Stimulated activated CD4-positive, alpha-beta T cell treated with anti-CD3 and anti-CD28 coated beads, TNF-alpha, amount 100 ng/mL, for 48 hours (primary cell): ENCODE results near the gene LAMP1.
"Not testable (repeated sequence)": the region's sequence is repeated elsewhere in the genome, so short reads cannot be mapped to it uniquely, and the experiment has no call there.

Experiments used
- DNase-seq, 3 donors: peaks; one replicate each; pipeline ENCODE4 v3.0.0-alpha.2; 2020; ENCODE audit warnings: low read depth in 3 of 3

Gene LAMP1

DNA sequence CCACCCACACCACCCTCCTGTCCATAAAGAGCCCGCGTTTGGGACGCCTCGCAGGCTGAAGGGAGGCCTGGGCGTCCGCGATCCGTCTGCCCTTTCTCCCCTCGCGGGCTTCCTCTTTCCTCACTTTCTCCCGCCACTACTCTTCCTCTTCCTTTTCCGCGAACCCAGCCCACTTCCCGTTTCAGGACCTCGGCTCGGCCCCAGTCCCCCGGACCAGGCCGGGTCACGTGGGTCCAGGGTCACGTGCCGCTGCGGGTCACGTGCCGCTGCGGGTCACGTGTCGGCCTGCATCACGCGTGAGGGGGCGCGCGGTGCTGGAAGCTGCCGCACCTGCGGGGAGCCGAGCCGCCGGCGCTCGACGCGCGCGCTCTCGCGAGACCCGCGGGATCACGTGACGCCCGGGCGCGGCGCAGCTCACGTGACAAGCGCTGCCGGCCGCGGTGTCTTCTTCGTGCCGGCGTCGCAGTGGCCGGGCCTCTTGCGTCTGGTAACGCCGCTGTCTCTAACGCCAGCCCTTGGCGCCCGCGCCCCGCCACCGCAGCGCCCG is at the start of gene LAMP1:
TSS of gene LAMP1 (plus strand) at position 417 of the 547 bp plus-strand sequence. CDS start 196 bp downstream, outside the sequence.
- peak; percentile 94 to 100 (median 96) for DNase-seq

DNA sequence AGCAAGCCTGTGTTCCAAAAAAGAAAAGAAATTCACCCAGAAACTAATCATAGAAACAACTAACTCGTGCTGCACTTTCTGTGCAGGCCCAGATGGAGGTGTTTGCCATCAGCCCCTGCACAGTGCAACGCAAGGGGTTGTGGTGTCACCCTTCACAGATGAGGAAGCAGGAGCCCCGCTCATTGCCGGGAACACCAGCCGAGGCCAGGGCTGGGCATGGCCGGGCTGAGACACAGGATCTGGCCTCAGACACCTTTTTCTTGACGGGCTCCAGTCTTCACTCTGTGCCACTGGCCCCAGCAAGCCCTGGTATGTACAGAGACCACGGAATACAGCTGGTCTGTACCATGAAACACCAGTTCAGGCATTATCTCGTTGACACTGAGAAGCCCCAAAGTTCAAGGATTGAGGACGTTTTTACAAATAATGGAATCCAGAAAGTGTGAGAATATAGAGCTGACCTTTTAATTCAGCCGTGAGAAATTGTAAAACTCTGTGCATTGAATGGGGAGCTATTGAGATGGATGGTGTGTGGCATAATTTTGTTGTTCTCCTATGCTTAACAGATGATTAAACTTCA is 44.4 kb upstream of the LAMP1 start:
- DNase-seq = no peak

- DNase-seq = not testable (repeated sequence)
These were observed 39.1 kb upstream of the LAMP1 start for GRCh38 chr13:113257908-113258307.

DNA sequence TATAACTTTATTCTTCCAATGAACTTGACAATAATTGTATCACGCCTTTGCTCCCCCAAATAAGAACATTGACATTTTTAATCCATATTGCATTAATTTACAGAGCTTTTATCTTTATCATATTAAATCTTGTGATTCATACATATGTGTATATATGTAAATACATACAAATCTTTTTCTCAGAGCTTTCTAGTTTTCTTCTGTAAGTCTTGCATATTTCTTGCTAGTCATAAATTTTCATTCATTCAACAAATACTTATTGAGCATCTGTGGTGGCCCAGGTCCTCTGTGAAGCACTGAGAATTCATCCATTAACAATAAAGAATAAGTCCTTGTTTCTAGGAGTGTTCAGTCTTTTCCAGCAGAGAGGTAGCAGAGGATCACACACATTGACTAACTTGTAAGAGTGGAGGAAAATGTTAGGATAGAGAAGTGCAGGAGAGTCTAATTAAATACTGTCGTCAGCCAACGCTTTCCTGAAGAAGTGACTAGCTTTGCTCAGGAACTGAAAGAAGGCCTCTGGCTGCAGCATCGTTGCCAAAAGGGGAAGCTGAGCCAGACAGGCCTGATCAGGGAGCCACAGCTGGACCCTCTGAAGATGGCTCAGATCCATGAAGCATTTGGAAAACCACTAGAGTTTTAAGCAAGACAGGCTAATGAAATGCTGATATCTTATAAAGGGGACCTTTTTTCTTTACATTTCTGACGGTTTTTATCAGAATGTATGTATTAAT is 38.6 kb upstream of the LAMP1 start:
- no peak for DNase-seq

- DNase-seq = no peak
These were observed 36.0 kb upstream of the LAMP1 start for GRCh38 chr13:113260996-113261395.

- DNase-seq = not testable (repeated sequence)
These were observed 34.0 kb upstream of the LAMP1 start for GRCh38 chr13:113263016-113263415.

GRCh38 chr13:113267642-113268405 is 29.2 kb upstream of the LAMP1 start:
- no peak for DNase-seq

DNA sequence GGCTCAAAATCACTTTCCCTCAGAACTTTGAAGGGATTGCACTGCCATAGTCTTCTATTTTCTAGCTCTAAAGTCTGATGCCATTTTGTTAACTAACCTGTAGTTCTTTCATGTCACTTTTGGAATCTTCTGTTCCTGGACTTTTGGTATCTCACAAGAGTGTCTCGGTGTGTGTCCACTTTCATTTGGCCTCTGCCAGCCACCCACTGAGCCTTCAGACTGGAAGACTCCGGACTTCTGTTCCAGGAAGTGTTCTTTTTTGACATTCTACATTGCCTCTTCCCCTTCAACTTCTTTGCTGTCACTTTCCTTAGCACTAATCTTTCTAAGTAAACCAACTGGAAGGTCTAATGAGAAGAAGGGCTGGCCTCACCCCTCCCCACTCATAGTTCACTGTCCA is 25.0 kb upstream of the LAMP1 start:
- DNase-seq = no peak

DNA sequence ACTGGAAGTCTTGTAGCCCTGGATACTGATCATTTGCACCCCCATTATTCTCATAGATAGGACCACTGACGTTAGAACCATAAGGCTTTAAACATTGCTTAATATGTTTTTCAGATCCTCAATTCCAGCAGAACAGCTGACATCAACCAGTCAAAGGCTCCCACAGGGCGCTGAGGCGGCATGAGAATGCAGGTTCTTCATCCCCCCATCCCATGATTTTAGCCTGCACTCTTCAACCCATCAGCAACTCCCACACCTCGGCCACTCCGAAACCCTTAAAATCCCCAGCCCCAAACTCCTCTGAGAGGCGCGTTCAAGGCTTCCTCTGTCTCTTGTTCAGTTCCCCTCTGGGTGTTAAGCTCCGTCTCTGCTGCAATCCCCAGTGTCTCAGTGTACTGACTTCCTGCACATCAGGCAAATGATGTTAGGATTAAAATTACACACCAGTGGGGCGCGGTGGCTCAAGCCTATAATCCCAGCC is 24.3 kb upstream of the LAMP1 start:
- no peak for DNase-seq

DNA sequence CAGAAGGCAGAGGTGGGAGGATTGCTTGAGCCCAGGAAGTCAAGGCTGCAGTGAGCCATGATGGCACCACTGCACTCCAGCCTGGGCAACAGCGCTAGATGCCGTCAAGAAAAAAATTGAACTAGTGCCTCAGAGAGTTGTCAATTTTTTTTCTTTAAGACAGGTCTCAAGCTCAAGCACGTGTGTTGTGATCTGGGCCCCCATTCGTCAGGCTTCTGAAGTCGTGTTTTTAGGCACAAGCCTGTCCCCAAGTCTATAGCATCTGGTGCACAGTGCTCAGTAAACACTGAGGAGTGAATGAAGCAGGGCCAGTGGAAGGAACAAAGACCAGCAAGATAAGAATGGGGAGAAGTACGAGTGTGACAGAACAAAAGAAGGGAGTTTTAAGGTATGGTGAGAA is 23.7 kb upstream of the LAMP1 start:
- DNase-seq = no peak

- no peak for DNase-seq
These were observed 23.0 kb upstream of the LAMP1 start for GRCh38 chr13:113273851-113274590.

DNA sequence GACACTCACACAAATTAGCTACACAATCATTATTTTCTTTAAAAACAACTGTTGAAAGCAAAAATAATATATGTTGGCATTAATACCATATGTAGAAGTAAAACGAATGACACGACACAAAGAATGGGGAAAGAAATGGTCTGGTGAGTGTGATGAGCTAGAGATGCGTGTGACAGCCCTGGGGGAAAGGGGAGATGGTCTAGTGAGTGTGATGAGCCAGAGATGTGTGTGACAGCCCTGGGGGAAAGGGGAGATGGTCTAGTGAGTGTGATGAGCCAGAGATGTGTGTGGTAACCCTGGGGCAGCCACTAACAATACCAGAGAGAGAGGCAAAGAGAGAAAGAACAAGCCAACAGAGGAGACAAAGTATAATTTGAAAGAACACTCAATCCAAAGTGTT is 22.3 kb upstream of the LAMP1 start:
- no peak for DNase-seq

GRCh38 chr13:113275387-113275786 is 21.7 kb upstream of the LAMP1 start:
- DNase-seq = no peak

GRCh38 chr13:113280126-113280525 is 16.9 kb upstream of the LAMP1 start:
- DNase-seq = no peak

DNA sequence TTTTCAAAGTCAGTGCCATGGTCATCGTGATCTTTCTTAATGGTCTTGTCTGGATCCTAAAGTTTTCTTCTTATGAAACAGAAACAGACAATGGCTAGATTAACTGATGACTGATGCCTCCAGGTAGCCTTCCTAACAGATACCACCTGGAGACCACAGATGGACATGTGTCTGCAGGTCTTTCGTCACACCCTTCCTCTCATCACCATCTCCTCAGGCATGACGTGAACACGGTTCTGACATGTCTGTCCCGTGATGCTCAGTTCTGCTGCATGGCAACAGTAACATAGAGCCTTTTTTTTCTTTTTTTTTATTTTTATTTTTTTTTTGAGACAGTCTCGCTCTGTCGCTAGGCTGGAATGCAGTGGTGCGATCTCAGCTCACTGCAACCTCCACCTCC is 13.1 kb upstream of the LAMP1 start:
- no peak for DNase-seq

DNA sequence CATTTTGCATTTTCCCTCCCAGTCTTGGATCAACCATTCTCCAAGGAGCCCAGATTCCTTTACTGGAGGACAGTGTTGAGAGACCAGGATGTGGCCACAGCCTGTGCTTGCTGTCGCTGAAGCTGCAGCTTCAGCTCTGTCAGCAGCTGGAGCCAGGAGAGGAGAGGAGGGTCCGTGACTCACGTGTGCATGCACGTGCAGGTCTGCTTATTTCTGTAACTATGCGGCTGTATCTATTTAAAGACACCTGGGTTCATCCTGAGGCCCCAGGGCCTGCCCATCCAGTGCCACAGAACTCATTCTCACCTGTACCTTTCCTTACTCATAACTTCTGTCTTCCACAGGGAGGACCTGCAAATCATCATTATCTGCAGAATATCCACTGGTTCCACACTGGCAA is 8.2 kb upstream of the LAMP1 start:
- DNase-seq = no peak

- DNase-seq = no peak
These were observed 5.9 kb upstream of the LAMP1 start for GRCh38 chr13:113291129-113291528.

GRCh38 chr13:113292021-113292862 is 4.8 kb upstream of the LAMP1 start:
- DNase-seq = peak in 1 of 3 donors; percentile 11

GRCh38 chr13:113293686-113294085 is 3.4 kb upstream of the LAMP1 start:
- no peak for DNase-seq

- no peak for DNase-seq
These were observed 1.3 kb upstream of the LAMP1 start for GRCh38 chr13:113295776-113296175.
